ENCODE measurements around the gene UBQLN4. TPM values are rescaled to one million over a fixed set of nuclear protein-coding genes. Genes with fewer than 3 reads are reported as not detected.
A peak's percentile ranks its signal among the peaks of the same experiment; 100 is the strongest.
"Not testable (repeated sequence)": the region's sequence is repeated elsewhere in the genome, so short reads cannot be mapped to it uniquely, and the experiment has no call there.

The UBQLN4 gene
- total and polyA plus RNA-seq, 2 donors: 13.2 to 30.3 TPM

- DNase-seq (ENCODE audit: extremely low spot score): no peak
- peak overlapping the region; percentile 43 for H3K27ac ChIP-seq (ENCODE audit: low read depth)
- H3K36me3 ChIP-seq (ENCODE audit: insufficient read depth): no peaks in the 10 kb centered on the region
- no peaks in the 10 kb centered on the region for H3K4me1 ChIP-seq (ENCODE audit: insufficient read depth)
- H3K4me3 ChIP-seq (ENCODE audit: low read depth, low read length): no peak overlapping the region
- WGBS: 83% methylated on average over 3 of the region's 3 CpGs
Observed at GRCh38 chr1:156062189-156062588, 8.6 kb upstream of the UBQLN4 start.

- WGBS: 41% methylated on average over 11 of the region's 11 CpGs
- H3K4me3 ChIP-seq (ENCODE audit: low read depth, low read length): peak within 1 kb of the TSS; percentile 22
- DNase-seq (ENCODE audit: extremely low spot score): peak; percentile 78
Observed at GRCh38 chr1:156060937-156061636, 7.5 kb upstream of the UBQLN4 start, which contains the start of gene RAB25. TSS of gene RAB25 (plus strand) at chr1:156061160. CDS start at chr1:156061401, 241 bp downstream.

GRCh38 chr1:156056326-156056849 is 2.8 kb upstream of the UBQLN4 start:
- no peaks in the 10 kb centered on the region for H3K36me3 ChIP-seq (ENCODE audit: insufficient read depth)
- H3K4me3 ChIP-seq (ENCODE audit: low read depth, low read length): no peak overlapping the region
- WGBS: 98% methylated on average over 1 of the region's 1 CpG
- H3K27ac ChIP-seq (ENCODE audit: low read depth): no peak overlapping the region
- no peaks in the 10 kb centered on the region for H3K4me1 ChIP-seq (ENCODE audit: insufficient read depth)
- DNase-seq (ENCODE audit: extremely low spot score): no peak

More at GRCh38 chr1:156060937-156061636, 7.5 kb upstream of the UBQLN4 start, which contains the start of gene RAB25:
- Histone ChIP-seq H3K4me1 (ENCODE audit: insufficient read depth) (no peaks in the 10 kb centered on the region), H3K36me3 (ENCODE audit: insufficient read depth) (no peaks in the 10 kb centered on the region), H3K27ac (ENCODE audit: low read depth) (peak within 1 kb of the TSS; percentile 43)

- Histone ChIP-seq H3K4me3 (ENCODE audit: low read depth, low read length) (peak overlapping the region; percentile 87), H3K27ac (ENCODE audit: low read depth) (no peak overlapping the region), H3K36me3 (ENCODE audit: insufficient read depth) (no peaks in the 10 kb centered on the region), H3K4me1 (ENCODE audit: insufficient read depth) (no peaks in the 10 kb centered on the region)
- no peak for DNase-seq (ENCODE audit: extremely low spot score)
- 22% methylated on average over 17 of the region's 17 CpGs for WGBS
Observed at GRCh38 chr1:156055281-156056048, 1.9 kb upstream of the UBQLN4 start.

GRCh38 chr1:156054500-156055280 is 1.1 kb upstream of the UBQLN4 start, which contains the start of gene LAMTOR2:
TSS of gene LAMTOR2 (plus strand) at chr1:156054782. CDS start at chr1:156054890, 108 bp downstream.
- under 1% methylated on average over 53 of the region's 53 CpGs for WGBS
- H3K4me1 ChIP-seq (ENCODE audit: insufficient read depth): no peaks in the 10 kb centered on the region
- peak; percentile 97 for DNase-seq (ENCODE audit: extremely low spot score)
- H3K4me3 ChIP-seq (ENCODE audit: low read depth, low read length): peak within 1 kb of the TSS; percentile 87
- peak within 1 kb of the TSS; percentile 76 for H3K27ac ChIP-seq (ENCODE audit: low read depth)
- no peaks in the 10 kb centered on the region for H3K36me3 ChIP-seq (ENCODE audit: insufficient read depth)

- DNase-seq (ENCODE audit: extremely low spot score): no peak
- Histone ChIP-seq H3K4me1 (ENCODE audit: insufficient read depth) (no peaks in the 10 kb centered on the region), H3K36me3 (ENCODE audit: insufficient read depth) (no peaks in the 10 kb centered on the region), H3K4me3 (ENCODE audit: low read depth, low read length) (peak overlapping the region; percentile 87), H3K27ac (ENCODE audit: low read depth) (peak overlapping the region; percentile 72)
- 2% methylated on average over 55 of the region's 63 CpGs for WGBS
Observed at GRCh38 chr1:156052862-156053767, 483 bp downstream of the UBQLN4 start.

GRCh38 chr1:156051011-156051725 is 2.4 kb downstream of the UBQLN4 start:
- no peak overlapping the region for H3K27ac ChIP-seq (ENCODE audit: low read depth)
- no peaks in the 10 kb centered on the region for H3K4me1 ChIP-seq (ENCODE audit: insufficient read depth)
- 82% methylated on average over 7 of the region's 7 CpGs for WGBS
- no peak overlapping the region for H3K4me3 ChIP-seq (ENCODE audit: low read depth, low read length)
- H3K36me3 ChIP-seq (ENCODE audit: insufficient read depth): no peaks in the 10 kb centered on the region
- DNase-seq (ENCODE audit: extremely low spot score): no peak

GRCh38 chr1:156050376-156050775 is 3.2 kb downstream of the UBQLN4 start:
- 77% methylated on average over 4 of the region's 4 CpGs for WGBS
- DNase-seq (ENCODE audit: extremely low spot score): no peak
- Histone ChIP-seq H3K36me3 (ENCODE audit: insufficient read depth) (no peaks in the 10 kb centered on the region), H3K4me1 (ENCODE audit: insufficient read depth) (no peaks in the 10 kb centered on the region), H3K27ac (ENCODE audit: low read depth) (no peak overlapping the region), H3K4me3 (ENCODE audit: low read depth, low read length) (no peak overlapping the region)

GRCh38 chr1:156048663-156049258 is 4.8 kb downstream of the UBQLN4 start:
- Histone ChIP-seq H3K4me3 (ENCODE audit: low read depth, low read length) (no peak overlapping the region), H3K36me3 (ENCODE audit: insufficient read depth) (no peaks in the 10 kb centered on the region), H3K27ac (ENCODE audit: low read depth) (no peak overlapping the region), H3K4me1 (ENCODE audit: insufficient read depth) (no peaks in the 10 kb centered on the region)
- WGBS: 87% methylated on average over 3 of the region's 3 CpGs
- no peak for DNase-seq (ENCODE audit: extremely low spot score)

GRCh38 chr1:156045076-156045475 is 8.5 kb downstream of the UBQLN4 start:
- 81% methylated on average over 4 of the region's 4 CpGs for WGBS

GRCh38 chr1:156042828-156043227 is 10.8 kb downstream of the UBQLN4 start:
- 93% methylated on average over 3 of the region's 3 CpGs for WGBS
- H3K27ac ChIP-seq (ENCODE audit: low read depth): no peak overlapping the region
- no peaks in the 10 kb centered on the region for H3K4me1 ChIP-seq (ENCODE audit: insufficient read depth)
- H3K4me3 ChIP-seq (ENCODE audit: low read depth, low read length): no peak overlapping the region
- DNase-seq (ENCODE audit: extremely low spot score): no peak
- no peaks in the 10 kb centered on the region for H3K36me3 ChIP-seq (ENCODE audit: insufficient read depth)

More at GRCh38 chr1:156045076-156045475, 8.5 kb downstream of the UBQLN4 start:
- DNase-seq (ENCODE audit: extremely low spot score): no peak
- H3K4me1 ChIP-seq (ENCODE audit: insufficient read depth): no peaks in the 10 kb centered on the region
- H3K27ac ChIP-seq (ENCODE audit: low read depth): no peak overlapping the region
- H3K36me3 ChIP-seq (ENCODE audit: insufficient read depth): no peaks in the 10 kb centered on the region
- H3K4me3 ChIP-seq (ENCODE audit: low read depth, low read length): no peak overlapping the region

- H3K27ac ChIP-seq (ENCODE audit: low read depth); H3K4me1 ChIP-seq (ENCODE audit: insufficient read depth); DNase-seq (ENCODE audit: extremely low spot score); H3K36me3 ChIP-seq (ENCODE audit: insufficient read depth); H3K4me3 ChIP-seq (ENCODE audit: low read depth, low read length): not testable (repeated sequence)
- 88% methylated on average over 4 of the region's 4 CpGs for WGBS
Observed at GRCh38 chr1:156034991-156035390, 18.6 kb downstream of the UBQLN4 start.
